Gastrocnemius medialis (tissue), 4 donors: ENCODE measurements around the gene ADGRG4. TPM values are rescaled to one million over a fixed set of nuclear protein-coding genes. Genes with fewer than 3 reads are reported as not detected.
"Not testable (repeated sequence)": the region's sequence is repeated elsewhere in the genome, so short reads cannot be mapped to it uniquely, and the experiment has no call there.

Experiments used
- ATAC-seq, 2 donors: fragments of 150-250 bp; one replicate each; pipeline ENCODE4 v1.9.1; 2016
- DNase-seq, 2 donors: peaks; one replicate each; pipeline ENCODE4 v3.0.0-alpha.2; 2019
- H3K27ac ChIP-seq, 4 donors: fragments of 200-600 bp; sonication (generic); 1 replicate in 1 of 4; 2 replicates in 3 of 4; pipeline ENCODE4 v1.5.1; 2016 to 2018; ENCODE audit warnings: mild to moderate bottlenecking in 2 of 4, moderate library complexity in 1 of 4
- H3K27me3 ChIP-seq, 3 donors: fragments of 200-600 bp; sonication (generic) in 2 of 3; 1 replicate in 1 of 3; 2 replicates in 2 of 3; pipeline versions ENCODE4 v1.5.1 to v1.6.0; 2016 to 2019; ENCODE audit warnings: mild to moderate bottlenecking in 1 of 3, moderate library complexity in 1 of 3
- H3K36me3 ChIP-seq, 2 donors: fragments of 200-600 bp; sonication (generic) in 1 of 2; one replicate each; pipeline ENCODE4 v1.5.1; 2017 to 2018
- H3K4me1 ChIP-seq, 2 donors: fragments of 200-600 bp; sonication (generic) in 1 of 2; one replicate each; pipeline ENCODE4 v1.5.1; 2016 to 2017; ENCODE audit warnings: mild to moderate bottlenecking in 2 of 2
- H3K4me3 ChIP-seq, 4 donors: fragments of 200-600 bp; sonication (generic) in 3 of 4; 1 replicate in 1 of 4; 2 replicates in 3 of 4; pipeline ENCODE4 v1.5.1; 2016 to 2019; ENCODE audit warnings: mild to moderate bottlenecking in 2 of 4
- H3K9me3 ChIP-seq, 3 donors: fragments of 200-600 bp; sonication (generic) in 2 of 3; 1 replicate in 1 of 3; 2 replicates in 2 of 3; pipeline ENCODE4 v1.5.1; 2016 to 2019
- POLR2A ChIP-seq, 2 donors: fragments of 450-650 bp; IDR thresholded peaks; one replicate each; pipeline ENCODE4 v1.6.1; 2017; ENCODE audit warnings: antibody characterized with exemption in 2 of 2, mild to moderate bottlenecking in 2 of 2, moderate library complexity in 2 of 2
- in situ Hi-C, 4 donors: fragments of 200-750 bp; cut with MboI; loops; one replicate each; pipeline versions ENCODE4 v1.15.0 to v1.8.0; 2017; ENCODE audit warnings: low sequenced_read_pairs in 4 of 4
- intact Hi-C: fragments of 100-400 bp; cut with DNase I; formaldehyde crosslinking; loops from one replicate; pipeline ENCODE4 v1.15.1; 2023; ENCODE audit warnings: low total_unique reads
- total RNA-seq, 4 donors: library from RNA; depleted of rRNA; stranded (reverse); fragments of >200 nt; gene quantifications; one replicate each; pipeline versions ENCODE4 v1.1.0 to v1.2.3, GENCODE V29; 2016
- TF ChIP-seq, protein P1 (sequence below), 5 experiments: fragments of 450-650 bp in 3 of 5; fragments of 200-600 bp in 2 of 5; sonication (generic) in 2 of 5; IDR thresholded peaks in 4 of 5; conservative IDR thresholded peaks in 1 of 5; 1 replicate in 4 of 5; 2 replicates in 1 of 5; pipeline ENCODE4 v1.5.1; 2016 to 2019; ENCODE audit warnings: antibody characterized with exemption in 5 of 5, mild to moderate bottlenecking in 3 of 5, moderate library complexity in 3 of 5

ADGRG4 gene
- total RNA-seq, 4 donors from 2014 or later = 0.04 TPM; not detected in 3

DNA sequence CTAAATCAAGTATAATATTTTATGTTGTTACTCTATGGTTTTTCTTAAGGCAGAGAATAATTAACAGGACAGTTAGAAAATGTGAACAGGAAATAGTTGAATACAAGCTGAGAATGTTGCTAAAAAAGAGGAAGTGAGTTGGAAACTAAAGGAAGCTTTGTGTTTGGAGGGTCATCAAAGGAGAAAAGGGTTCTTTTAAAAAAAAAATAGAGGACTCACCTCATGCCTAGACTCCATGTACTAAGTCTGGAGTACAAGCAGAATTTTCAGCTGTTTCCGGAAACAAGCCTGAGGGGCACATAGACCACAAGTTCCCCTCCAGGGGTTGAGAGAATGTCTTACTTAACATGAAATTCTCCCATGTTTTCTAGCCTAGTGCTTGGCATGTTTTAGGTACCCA, 29.5 kb upstream of the ADGRG4 start:
- DNase-seq (no peak), ATAC-seq (no peak)
- Histone ChIP-seq H3K27me3 (no peaks in the 10 kb centered on the region), H3K4me3 (no peak overlapping the region), H3K27ac (no peak overlapping the region), H3K36me3 (no peaks in the 10 kb centered on the region), H3K9me3 (no peaks in the 10 kb centered on the region), H3K4me1 (no peaks in the 10 kb centered on the region)
- no peak for TF ChIP-seq POLR2A (IDR thresholded peaks at IDR 0.05)
- TF ChIP-seq, protein P1, sequence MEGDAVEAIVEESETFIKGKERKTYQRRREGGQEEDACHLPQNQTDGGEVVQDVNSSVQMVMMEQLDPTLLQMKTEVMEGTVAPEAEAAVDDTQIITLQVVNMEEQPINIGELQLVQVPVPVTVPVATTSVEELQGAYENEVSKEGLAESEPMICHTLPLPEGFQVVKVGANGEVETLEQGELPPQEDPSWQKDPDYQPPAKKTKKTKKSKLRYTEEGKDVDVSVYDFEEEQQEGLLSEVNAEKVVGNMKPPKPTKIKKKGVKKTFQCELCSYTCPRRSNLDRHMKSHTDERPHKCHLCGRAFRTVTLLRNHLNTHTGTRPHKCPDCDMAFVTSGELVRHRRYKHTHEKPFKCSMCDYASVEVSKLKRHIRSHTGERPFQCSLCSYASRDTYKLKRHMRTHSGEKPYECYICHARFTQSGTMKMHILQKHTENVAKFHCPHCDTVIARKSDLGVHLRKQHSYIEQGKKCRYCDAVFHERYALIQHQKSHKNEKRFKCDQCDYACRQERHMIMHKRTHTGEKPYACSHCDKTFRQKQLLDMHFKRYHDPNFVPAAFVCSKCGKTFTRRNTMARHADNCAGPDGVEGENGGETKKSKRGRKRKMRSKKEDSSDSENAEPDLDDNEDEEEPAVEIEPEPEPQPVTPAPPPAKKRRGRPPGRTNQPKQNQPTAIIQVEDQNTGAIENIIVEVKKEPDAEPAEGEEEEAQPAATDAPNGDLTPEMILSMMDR (IDR thresholded peaks at IDR 0.05 in 4 of 5, conservative IDR thresholded peaks at IDR 0.05 in 1 of 5) = no peak
- in situ Hi-C loops = loop anchor here in 2 of 4 donors (25.0 kb wide), 3 partner anchors 109 to 259 kb away; no protein-coding TSS in a partner anchor
- intact Hi-C loops = loop anchor here (10.0 kb wide), 1 partner anchor 254 kb away; no protein-coding TSS in a partner anchor

DNA sequence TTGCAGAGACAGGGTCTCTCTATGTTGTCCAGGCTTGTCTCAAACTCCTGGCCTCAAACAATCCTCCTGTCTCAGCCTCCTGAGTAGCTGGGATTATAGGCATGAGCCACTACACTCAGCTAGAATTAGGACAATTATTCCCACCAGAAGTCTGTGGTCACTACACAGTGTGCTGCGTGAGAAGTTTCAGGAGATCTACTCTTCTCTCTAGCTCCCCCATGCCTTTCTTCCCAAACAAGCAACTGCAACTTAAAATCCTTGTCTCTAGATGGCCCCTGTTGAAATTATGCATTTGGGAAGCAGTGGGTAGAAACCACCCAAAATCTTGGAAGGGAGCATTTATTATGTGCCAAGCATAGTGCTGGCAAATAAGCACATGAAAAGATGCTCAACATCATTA, 28.4 kb upstream of the ADGRG4 start:
- no peaks in the 10 kb centered on the region for H3K36me3 ChIP-seq
- ATAC-seq = no peak
- no peaks in the 10 kb centered on the region for H3K27me3 ChIP-seq
- no peaks in the 10 kb centered on the region for H3K9me3 ChIP-seq
- no peak for TF ChIP-seq POLR2A (IDR thresholded peaks at IDR 0.05)
- TF ChIP-seq, protein P1 (IDR thresholded peaks at IDR 0.05 in 4 of 5, conservative IDR thresholded peaks at IDR 0.05 in 1 of 5) = no peak
- no peaks in the 10 kb centered on the region for H3K4me1 ChIP-seq
- DNase-seq = no peak
- H3K27ac ChIP-seq = no peak overlapping the region
- in situ Hi-C loops (loop anchor here in 2 of 4 donors (25.0 kb wide), 3 partner anchors 110 to 260 kb away; no protein-coding TSS in a partner anchor), intact Hi-C loops (loop anchor here (10.0 kb wide), 1 partner anchor 252 kb away; no protein-coding TSS in a partner anchor)
- H3K4me3 ChIP-seq = no peak overlapping the region

DNA sequence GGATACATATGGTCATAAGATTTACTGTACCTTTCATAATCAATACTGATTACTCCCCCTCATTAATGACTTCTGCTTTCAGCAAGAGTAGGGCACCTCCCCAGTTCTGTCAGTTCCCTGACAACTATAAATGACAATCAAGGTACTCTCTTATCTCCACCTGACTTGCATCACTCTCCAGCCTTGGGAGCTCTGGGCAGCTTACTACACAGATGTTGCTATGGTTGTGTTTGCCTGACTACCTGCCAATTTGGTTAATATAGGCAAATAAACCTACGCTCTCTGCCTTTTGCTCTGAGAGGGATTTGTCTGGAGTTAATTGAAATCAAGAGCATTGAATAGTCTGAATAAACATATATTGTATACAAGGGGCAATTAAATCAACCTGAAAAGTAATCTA, 26.8 kb upstream of the ADGRG4 start:
- no peak overlapping the region for H3K4me3 ChIP-seq
- no peaks in the 10 kb centered on the region for H3K4me1 ChIP-seq
- peak overlapping the region in 1 of 4 donors; percentile 59 for H3K27ac ChIP-seq
- no peaks in the 10 kb centered on the region for H3K9me3 ChIP-seq
- H3K27me3 ChIP-seq = no peaks in the 10 kb centered on the region
- intact Hi-C loops (loop anchor here (10.0 kb wide), 1 partner anchor 251 kb away; no protein-coding TSS in a partner anchor), in situ Hi-C loops (loop anchor here in 2 of 4 donors (25.0 kb wide), 3 partner anchors 112 to 262 kb away; no protein-coding TSS in a partner anchor)
- TF ChIP-seq, protein P1 (IDR thresholded peaks at IDR 0.05 in 4 of 5, conservative IDR thresholded peaks at IDR 0.05 in 1 of 5) = no peak
- no peak for TF ChIP-seq POLR2A (IDR thresholded peaks at IDR 0.05)
- DNase-seq (no peak), ATAC-seq (no peak)
- no peaks in the 10 kb centered on the region for H3K36me3 ChIP-seq

DNA sequence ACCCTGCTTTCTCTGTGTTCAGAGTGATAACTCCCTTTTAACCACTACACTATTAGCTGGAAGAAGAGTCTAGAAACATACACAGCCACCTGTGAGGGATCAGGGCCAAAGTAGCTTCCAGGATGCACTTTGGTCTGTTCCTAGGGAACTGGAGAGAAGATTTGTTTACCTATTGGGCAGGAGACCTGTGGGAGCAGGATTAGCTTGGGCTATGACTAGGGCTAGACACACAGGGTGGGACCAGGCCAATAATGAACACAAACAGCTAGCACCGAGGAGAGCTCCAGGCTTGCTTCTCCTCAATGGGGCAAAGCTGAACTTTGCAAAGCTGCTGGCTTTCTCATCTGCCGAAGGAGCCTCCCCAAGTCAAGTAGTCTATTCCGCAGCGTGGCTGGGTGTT, 25.2 kb upstream of the ADGRG4 start:
- no peak for TF ChIP-seq POLR2A (IDR thresholded peaks at IDR 0.05)
- TF ChIP-seq, protein P1 (IDR thresholded peaks at IDR 0.05 in 4 of 5, conservative IDR thresholded peaks at IDR 0.05 in 1 of 5) = no peak
- Histone ChIP-seq H3K9me3 (no peaks in the 10 kb centered on the region), H3K4me3 (no peak overlapping the region), H3K27ac (no peak overlapping the region), H3K27me3 (no peaks in the 10 kb centered on the region), H3K4me1 (no peaks in the 10 kb centered on the region), H3K36me3 (no peaks in the 10 kb centered on the region)
- intact Hi-C loops = loop anchor here (10.0 kb wide), 1 partner anchor 249 kb away; no protein-coding TSS in a partner anchor
- no peak for DNase-seq
- ATAC-seq = no peak
- in situ Hi-C loops = no loop called here

DNA sequence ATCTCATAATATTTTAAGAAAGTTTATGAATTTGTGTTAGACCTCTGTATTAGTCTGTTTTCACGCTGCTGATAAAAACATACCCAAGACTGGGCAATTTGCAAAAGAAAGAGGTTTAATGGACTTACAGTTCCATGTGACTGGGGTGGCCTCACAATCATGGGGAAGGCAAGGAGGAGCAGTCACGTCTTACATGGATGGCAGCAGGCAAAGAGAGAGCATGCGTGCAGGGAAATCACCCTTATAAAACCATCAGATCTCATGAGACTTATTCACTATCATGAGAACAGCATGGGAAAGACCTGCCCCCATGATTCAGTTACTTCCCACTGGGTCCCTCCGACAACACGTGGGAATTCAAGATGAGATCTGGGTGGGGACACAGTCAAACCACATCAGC, 14.4 kb upstream of the ADGRG4 start:
- intact Hi-C loops, H3K4me1 ChIP-seq, H3K9me3 ChIP-seq, H3K27me3 ChIP-seq, H3K4me3 ChIP-seq, H3K36me3 ChIP-seq, H3K27ac ChIP-seq, ATAC-seq, DNase-seq, in situ Hi-C loops: not testable (repeated sequence)
